HG02763 (cell line): Measurements from ENCODE around the gene LSM10.

Experiments
- ATAC-seq: cut with Tn5 transposase; IDR thresholded peaks from one replicate; pipeline ENCODE4 v1.9.1; 2021; ENCODE audit warnings: mild to moderate bottlenecking, moderate library complexity; ENCODE audit not compliant: unreplicated experiment

Gene LSM10

GRCh38 chr1:36411674-36412648 lies 14.3 kb upstream of the LSM10 start:
- ATAC-seq, result no peak

DNA sequence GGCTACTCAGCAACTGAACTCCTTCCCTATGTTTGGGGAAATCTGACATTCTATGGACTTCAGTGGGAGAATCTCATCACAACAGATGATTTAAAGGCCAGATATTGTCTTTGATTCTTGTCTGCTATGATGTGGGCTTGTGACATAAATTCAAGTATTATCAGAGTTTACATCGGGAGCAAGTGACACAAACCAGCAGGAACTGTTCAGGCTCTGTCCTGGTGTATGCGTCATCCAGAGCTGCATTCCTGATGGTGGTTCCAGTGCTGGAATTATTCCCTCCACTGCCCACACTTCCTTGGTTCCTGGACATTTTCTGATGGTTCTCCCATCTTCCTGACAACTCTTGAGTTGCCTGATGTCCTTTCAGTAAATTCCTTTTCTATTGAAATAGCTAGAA lies 10.8 kb upstream of the LSM10 start:
- ATAC-seq, result no peak

DNA sequence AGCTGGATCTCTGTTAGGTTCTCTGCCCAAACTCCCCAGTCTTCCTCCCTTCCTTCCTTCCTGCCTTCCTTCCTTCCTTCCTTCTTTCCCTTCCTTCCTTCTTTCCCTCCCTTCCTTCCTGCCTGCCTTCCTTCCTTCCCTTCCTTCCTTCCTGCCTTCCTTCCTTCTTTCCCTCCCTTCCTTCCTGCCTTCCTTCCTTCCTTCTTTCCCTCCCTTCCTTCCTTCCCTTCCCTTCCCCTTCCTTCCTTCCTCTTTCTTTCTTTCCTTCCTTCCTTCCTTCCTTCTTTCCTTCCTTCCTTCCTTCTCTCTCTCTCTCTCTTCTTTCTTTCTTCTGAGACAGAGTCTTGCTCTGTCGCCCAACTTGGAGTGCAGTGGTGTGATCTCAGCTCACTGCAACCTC lies 8.7 kb upstream of the LSM10 start:
- ATAC-seq, result no peak

DNA sequence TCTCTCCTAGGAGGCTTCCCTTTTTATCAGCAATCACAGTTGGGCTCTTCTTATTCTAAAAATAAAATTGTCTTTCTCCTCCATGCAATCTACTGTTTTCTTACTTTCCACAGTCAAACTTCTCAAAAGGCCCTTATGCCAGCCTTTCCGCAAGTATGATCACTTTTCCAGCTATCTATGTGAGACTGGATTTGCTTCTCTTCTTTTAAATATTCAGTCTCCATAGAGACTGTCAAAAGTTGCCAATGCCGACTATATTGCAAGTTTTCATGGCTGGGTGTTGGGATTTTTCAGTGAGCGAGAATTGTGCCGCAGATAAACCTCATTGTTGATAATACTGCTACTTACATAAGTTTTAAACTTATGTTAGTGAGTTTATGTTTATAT lies 4.8 kb upstream of the LSM10 start:
- no peak for ATAC-seq

GRCh38 chr1:36401602-36402503 lies 4.1 kb upstream of the LSM10 start:
- peak; percentile 1 for ATAC-seq

- peak; percentile 66 for ATAC-seq
Measured at GRCh38 chr1:36400825-36401601, 3.3 kb upstream of the LSM10 start.

DNA sequence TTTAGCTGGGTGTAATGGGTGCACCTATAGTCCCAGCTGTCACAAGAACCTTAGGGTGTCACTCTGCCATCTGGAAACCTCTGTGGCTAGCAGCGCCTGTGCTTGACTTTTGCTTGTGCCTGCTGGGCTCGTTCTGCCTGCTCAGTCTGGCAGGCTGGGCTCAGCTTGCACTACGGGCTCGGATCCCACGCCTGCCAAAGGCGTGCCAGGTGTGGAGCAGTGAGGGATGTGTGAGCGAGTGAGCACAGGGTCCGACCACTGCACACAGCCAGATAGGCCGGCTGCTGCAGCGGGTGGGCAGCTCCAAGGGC lies 2.8 kb upstream of the LSM10 start:
- no peak for ATAC-seq

- ATAC-seq, result no peak
Measured at GRCh38 chr1:36398370-36398977, 766 bp upstream of the LSM10 start.

GRCh38 chr1:36397083-36397377 lies 678 bp downstream of the LSM10 start:
- ATAC-seq, result no peak

GRCh38 chr1:36396359-36396758 lies 1.3 kb downstream of the LSM10 start:
- no peak for ATAC-seq

GRCh38 chr1:36393686-36394085 lies 4.0 kb downstream of the LSM10 start:
- no peak for ATAC-seq

- ATAC-seq, result no peak
Measured at GRCh38 chr1:36392836-36393235, 4.9 kb downstream of the LSM10 start.

GRCh38 chr1:36391271-36391670 lies 6.4 kb downstream of the LSM10 start:
- no peak for ATAC-seq

DNA sequence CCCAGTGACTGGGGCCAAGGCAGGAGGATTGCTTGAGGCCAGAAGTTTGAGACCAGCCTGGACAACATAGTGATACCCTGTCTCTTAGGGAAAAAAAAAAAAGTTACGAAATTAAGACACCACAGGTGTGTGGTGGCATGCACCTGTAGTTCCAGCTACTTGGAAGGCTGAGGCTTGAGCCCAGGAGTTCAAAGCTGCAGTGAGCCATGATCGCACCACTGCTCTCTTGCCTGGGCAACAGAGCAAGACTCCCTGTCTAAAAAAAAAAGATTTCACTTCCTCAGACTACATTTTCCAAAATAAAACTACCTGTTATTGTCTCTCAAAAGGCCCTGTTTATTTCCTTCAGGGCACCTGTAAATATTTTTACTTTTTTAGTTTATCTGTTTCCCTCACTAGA lies 7.3 kb downstream of the LSM10 start:
- no peak for ATAC-seq

- no peak for ATAC-seq
Measured at GRCh38 chr1:36389999-36390398, 7.7 kb downstream of the LSM10 start.

GRCh38 chr1:36389261-36389660 lies 8.4 kb downstream of the LSM10 start:
- ATAC-seq, result no peak

DNA sequence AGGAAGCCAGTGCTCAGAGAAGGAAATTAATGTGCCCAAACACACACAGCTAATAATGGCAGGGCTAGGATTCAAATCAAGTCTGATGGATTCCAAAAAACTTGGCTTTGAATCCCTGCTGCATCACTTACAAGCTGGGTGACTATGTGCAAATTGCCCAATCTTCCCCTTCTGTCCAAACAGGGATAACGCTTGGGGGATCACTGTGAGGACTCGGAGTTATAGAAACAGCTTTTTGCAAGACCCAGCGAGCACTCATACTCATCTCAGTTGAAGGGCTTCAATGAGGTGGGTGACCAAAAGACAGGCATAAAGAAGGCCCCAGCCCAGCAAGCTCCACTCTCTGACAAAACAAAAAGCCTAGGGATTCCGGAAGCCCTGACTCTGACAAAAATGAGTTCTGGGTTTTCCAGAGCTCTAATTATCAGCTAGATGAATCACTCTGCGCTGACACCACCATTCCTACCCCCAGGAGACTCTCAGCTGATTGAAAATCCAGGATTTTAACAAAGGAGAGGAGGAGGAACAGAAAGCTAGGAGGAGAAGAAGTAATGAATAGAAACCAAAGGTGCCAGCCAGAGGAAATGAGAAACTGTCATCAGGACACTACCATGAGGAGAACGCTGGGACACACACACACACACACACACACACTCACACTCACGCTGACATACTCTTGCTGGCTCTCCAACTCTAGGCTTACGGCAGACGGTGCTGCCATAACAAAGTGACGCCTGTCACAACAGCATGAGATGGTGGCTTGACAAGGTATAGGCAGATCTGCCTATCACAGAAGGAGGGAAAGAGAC lies 10.4 kb downstream of the LSM10 start:
- ATAC-seq, result no peak

- peak; percentile 23 for ATAC-seq
Measured at GRCh38 chr1:36386265-36387140, 11.2 kb downstream of the LSM10 start.
